Measurements from ENCODE around the gene IDH3B. TPM values are rescaled to one million over a fixed set of nuclear protein-coding genes. Genes with fewer than 3 reads are reported as not detected.

Gene IDH3B
- total and polyA plus RNA-seq, 9 of the 15 experiments (the other 6 are each of a cell fraction or from before 2014, with no cell fraction given) = 91.7 to 224 (median 155) TPM

GRCh38 chr20:2692886-2693285, 28.9 kb upstream of the IDH3B start:
- no CpG with 5 or more reads among the region's 64 CpGs for WGBS (ENCODE audit: insufficient coverage, low coverage, missing lambda C conversion rate)
- intact Hi-C loops (cut with micrococcal nuclease) = no loop called here
- Histone ChIP-seq H3K36me3 (ENCODE audit: control insufficient read depth, insufficient read depth, low read length) (no peaks in the 10 kb centered on the region), H2AFZ (ENCODE audit: low read depth, low read length) (no peak overlapping the region), H3K9me1 (ENCODE audit: control insufficient read depth, insufficient read depth, low read length) (no peaks in the 10 kb centered on the region), H3K27ac (ENCODE audit: extremely low read depth, low read depth, low read length) (no peak overlapping the region), H4K20me1 (replicated peaks; ENCODE audit: control insufficient read depth, insufficient read depth, low read length) (no peaks in the 10 kb centered on the region), H3K9me3 (replicated peaks; ENCODE audit: control insufficient read depth, insufficient read depth, low read depth, low read length) (no peaks in the 10 kb centered on the region), H3K4me2 (ENCODE audit: insufficient read depth, low read length) (no peak overlapping the region), H3K4me3 (no peak overlapping the region), H3K4me1 (replicated peaks in 1 of 2; ENCODE audit: control insufficient read depth in 2 of 2, insufficient read depth in 2 of 2, low read length in 2 of 2) (peaks cover 0 to 19% of the 10 kb centered on the region in 2 experiments; a peak in 3 of 5 replicates), H3K27me3 (ENCODE audit: control insufficient read depth in 2 of 2, insufficient read depth in 2 of 2, low read length in 2 of 2) (peaks cover 12 to 59% of the 10 kb centered on the region in 2 experiments; a peak in 4 of 5 replicates), H3K79me2 (ENCODE audit: control insufficient read depth, insufficient read depth, low read length) (no peaks in the 10 kb centered on the region), H3K9ac (ENCODE audit: insufficient read depth in 1 of 2, low read depth in 2 of 2, low read length in 2 of 2) (no peak overlapping the region)
- in situ Hi-C loops (cut with MboI) = no loop called here
- FAIRE-seq (no peak), DNase-seq (ENCODE audit: extremely low read depth in 1 of 4, low spot score in 3 of 4) (peak in 2 of 4 experiments; percentile 48 to 69), ATAC-seq (no peak; the same call in 1 of the 3 replicates)
- CTCF ChIA-PET (ENCODE audit: low intra/inter-chr PET ratio) = interaction anchor here (0.6 kb wide), 1 partner anchor 425 kb away, joined by 3 read pairs; no protein-coding TSS in a partner anchor
- POLR2A ChIA-PET = interaction anchor here (0.5 kb wide), 1 partner anchor 34 kb away, joined by 4 read pairs; no protein-coding TSS in a partner anchor
- BruUV-seq (replicated peaks) = no TSS peak
- no peak for TF ChIP-seq NRF1 (conservative IDR thresholded peaks at IDR 0.05 in 1 of 2, IDR thresholded peaks at IDR 0.05 in 1 of 2)
- 0 out of 2 replicates have a peak, but pooled peaks have one; percentile 36 for TF ChIP-seq VEZF1 (CRISPR knock-in tag; IDR thresholded peaks at IDR 0.05)

Measured in K562 (cell line).